HG03521 (cell line): ENCODE measurements around the gene UNC93B1.
A peak's percentile ranks its signal among the peaks of the same experiment; 100 is the strongest.

ENCODE experiments used
- ATAC-seq: cut with Tn5 transposase; IDR thresholded peaks from one replicate; pipeline ENCODE4 v1.9.1; 2021; ENCODE audit warnings: mild to moderate bottlenecking, moderate library complexity; ENCODE audit not compliant: unreplicated experiment

UNC93B1 gene

GRCh38 chr11:68040101-68040956 lies 36.4 kb upstream of the UNC93B1 start:
- ATAC-seq: no peak

DNA sequence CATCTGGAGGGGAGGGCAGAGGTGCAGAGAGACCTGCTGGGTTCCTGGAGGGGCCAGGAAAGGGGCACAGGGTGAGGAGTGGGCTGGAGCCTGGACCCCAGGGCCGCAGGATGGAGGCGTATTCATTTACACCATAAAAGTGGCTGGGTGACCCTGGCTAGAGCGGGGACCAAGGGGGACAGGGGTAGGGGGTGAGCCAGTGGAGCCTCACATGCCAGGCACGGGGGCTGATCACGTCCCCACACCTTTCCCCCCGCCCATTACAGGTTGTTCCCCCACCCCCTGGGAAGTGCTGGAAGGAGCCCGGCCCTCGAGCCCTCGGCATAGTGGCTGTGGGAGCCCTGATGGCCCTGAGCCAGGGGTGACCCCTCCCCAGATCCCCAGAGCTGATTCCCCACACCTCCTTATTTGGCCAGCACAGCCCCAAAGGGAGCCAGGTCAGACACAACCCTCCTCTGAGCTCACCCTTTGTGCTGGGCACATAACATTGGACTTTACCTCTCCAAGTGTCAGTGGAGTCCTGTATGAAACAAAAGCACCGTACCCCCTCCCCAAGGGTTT lies 35.7 kb upstream of the UNC93B1 start:
- no peak for ATAC-seq

- ATAC-seq: peak; percentile 41
These were observed 35.0 kb upstream of the UNC93B1 start, which contains the start of gene TCIRG1 for GRCh38 chr11:68038718-68039525. Gene TCIRG1, plus strand, starts transcription at chr11:68039025. Its CDS starts 2,247 bp downstream, at chr11:68041272.

GRCh38 chr11:68038226-68038717 lies 34.4 kb upstream of the UNC93B1 start:
- ATAC-seq: no peak

GRCh38 chr11:68037411-68038225 lies 33.7 kb upstream of the UNC93B1 start:
- ATAC-seq: no peak

DNA sequence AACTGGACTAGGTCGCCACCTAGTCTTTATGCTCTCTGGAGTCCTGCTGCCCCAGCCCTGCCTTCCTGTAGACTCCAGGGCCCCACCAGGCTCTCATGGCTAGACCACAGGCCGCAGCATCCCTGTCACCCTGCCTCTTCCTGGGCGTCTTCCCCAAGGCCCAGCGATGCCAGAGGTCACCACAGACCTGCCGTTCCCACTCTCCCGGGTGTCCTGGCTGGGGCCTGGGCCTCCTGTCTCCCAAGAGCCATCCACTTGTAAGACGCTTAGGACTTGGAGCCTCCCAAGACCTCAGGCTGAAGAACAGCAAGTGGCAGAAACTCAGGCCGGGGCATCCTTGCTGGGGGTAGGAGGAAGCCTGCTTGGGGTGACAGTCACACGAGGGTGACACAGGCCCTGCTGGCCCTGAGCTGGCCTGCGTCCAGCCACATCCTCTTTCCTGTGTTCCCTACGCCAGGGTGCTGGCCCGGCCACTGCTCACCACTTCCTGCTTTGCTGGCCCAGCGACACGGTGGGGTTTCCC lies 32.9 kb upstream of the UNC93B1 start:
- no peak for ATAC-seq

GRCh38 chr11:68036141-68036716 lies 32.3 kb upstream of the UNC93B1 start:
- ATAC-seq: no peak

GRCh38 chr11:68035266-68035876 lies 31.5 kb upstream of the UNC93B1 start:
- ATAC-seq: no peak

- no peak for ATAC-seq
These were observed 29.8 kb upstream of the UNC93B1 start for GRCh38 chr11:68033708-68034045.

DNA sequence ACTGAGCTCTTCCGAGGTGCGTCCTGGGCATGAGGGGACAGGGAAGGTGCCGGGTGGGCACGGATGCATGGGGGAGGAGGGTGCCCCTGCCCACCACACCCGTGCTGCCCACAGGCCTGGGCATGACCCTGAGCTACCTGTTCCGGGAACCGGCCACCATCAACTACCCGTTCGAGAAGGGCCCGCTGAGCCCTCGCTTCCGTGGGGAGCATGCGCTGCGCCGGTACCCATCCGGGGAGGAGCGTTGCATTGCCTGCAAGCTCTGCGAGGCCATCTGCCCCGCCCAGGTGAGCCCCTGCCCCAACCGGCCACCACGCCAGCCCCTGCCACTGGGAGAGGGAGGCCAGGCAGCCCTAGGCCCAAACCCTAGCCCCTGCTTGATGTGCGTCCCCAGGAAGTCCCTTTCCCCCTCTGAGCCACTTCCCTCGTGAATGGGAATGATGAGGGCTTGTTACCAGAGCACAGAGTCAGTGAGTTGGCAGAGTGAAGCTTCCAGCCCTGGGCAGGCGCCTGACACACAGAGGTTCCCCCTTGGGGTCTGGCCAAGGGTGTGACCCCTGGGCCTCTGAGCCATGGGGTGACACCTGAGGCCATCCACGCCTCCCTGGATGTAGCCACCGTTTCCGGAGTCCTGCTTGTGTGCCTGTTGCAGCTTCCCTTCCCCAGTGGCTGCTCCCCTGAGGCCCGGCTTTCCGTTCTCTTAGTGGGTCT lies 29.3 kb upstream of the UNC93B1 start:
- ATAC-seq: no peak

DNA sequence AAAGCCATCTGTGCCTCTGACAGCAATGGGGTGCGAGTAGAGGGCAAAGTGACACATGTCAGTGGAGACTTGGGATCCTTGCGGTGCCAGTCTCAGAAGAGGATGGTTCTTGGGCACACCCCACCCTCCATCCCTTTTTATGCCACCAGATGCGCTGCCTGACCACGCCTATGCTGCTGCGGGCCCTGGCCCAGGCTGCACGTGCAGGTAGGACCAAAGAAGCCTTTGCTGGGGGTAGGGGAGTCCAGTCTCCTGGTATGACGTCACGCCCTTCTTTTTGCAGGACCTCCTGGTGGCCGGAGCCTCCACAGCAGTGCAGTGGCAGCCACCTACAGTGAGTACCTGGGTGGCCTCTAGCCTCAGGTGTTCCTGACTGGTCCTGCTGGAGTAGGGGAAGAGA lies 28.1 kb upstream of the UNC93B1 start:
- no peak for ATAC-seq

GRCh38 chr11:68031144-68031464 lies 27.2 kb upstream of the UNC93B1 start:
- no peak for ATAC-seq

DNA sequence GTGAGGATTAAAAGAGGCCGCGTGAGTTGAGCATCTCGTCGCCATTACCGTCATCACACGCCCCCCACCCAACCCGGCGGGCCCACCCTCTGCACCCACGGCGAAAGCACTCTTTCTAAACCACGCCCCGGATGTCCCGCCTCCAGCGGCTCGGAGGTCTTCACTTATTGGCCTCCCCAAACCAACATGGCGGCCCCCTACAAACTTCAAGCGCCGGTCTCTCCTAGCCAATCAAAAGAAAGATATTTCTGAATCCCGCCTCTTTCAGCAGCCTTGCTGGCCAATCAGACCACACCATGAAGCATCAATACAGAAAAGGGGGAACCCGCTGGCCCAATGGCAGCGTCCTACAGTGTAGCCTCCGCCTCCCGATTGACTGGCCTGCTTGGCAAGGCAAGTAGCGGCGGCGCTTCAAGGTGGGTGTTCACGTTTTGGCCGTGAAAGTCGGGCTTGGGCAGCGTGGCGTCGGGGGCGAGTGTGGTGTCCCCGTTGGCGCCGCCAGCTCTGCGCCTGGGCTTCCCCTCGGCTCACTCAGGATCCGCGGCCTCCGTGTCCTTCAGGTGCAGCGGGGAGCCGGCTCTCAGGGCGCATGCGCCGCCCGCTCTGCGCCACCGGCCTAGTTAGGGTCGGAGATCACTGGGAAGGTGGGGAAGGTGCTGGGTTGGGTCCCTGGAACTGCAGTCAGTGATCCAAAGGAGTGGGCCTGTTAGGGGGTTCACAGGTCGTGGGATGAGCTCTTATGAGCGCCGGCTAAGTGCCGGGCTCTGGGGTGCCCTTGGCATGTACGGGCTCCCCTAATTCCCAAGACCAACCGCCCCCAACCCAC lies 26.6 kb upstream of the UNC93B1 start, which contains the start of gene NDUFS8:
TSS of gene NDUFS8 (plus strand) at position 364 of the 826 bp plus-strand sequence. CDS start 1,471 bp downstream, outside the sequence.
- peak; percentile 94 for ATAC-seq

- no peak for ATAC-seq
These were observed 25.1 kb upstream of the UNC93B1 start for GRCh38 chr11:68028802-68029545.

- ATAC-seq: no peak
These were observed 23.8 kb upstream of the UNC93B1 start for GRCh38 chr11:68027667-68028066.

GRCh38 chr11:68026391-68027105 lies 22.7 kb upstream of the UNC93B1 start:
- no peak for ATAC-seq

DNA sequence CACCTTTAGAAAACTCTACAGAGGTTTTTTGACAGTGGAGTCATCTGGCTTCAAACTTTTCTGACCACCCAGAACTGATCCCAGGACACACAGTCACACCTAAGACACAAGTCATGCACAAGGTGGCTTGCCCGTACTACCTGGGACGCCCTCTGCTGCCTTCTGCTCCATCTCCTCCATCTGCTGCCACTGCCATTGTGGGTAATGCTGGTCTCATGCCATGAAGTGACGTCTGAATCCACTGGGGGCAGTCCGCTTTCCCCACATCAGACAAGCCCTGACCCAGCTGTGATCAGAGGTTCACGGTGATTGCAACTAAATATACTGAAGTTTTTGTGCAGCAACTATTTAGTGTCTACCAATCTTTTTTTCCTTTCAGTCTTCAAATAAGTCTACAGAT lies 21.1 kb upstream of the UNC93B1 start:
- ATAC-seq: no peak
